Stimulated activated CD8-positive, alpha-beta memory T cell treated with anti-CD3 and anti-CD28 coated beads, Interleukin-12 subunit alpha, Interleukin-12 subunit beta, amount 100 ng/mL, for 4 hours (primary cell): ENCODE measurements around the gene GAL.

Source experiments
- DNase-seq: peaks from one replicate; pipeline ENCODE4 v3.0.0-alpha.2; 2020; ENCODE audit warnings: low read depth

Gene GAL

GRCh38 chr11:68680541-68681231 is 3.7 kb upstream of the GAL start:
- DNase-seq: no peak

GRCh38 chr11:68682531-68682961 is 1.8 kb upstream of the GAL start:
- no peak for DNase-seq

GRCh38 chr11:68683121-68683520 is 1.2 kb upstream of the GAL start:
- DNase-seq: no peak

- DNase-seq: no peak
Measured at GRCh38 chr11:68683536-68684384, 584 bp upstream of the GAL start.

- DNase-seq: no peak
Measured at GRCh38 chr11:68685656-68686380, 1.5 kb downstream of the GAL start.

- DNase-seq: no peak
Measured at GRCh38 chr11:68686486-68686885, 2.1 kb downstream of the GAL start.

- DNase-seq: no peak
Measured at GRCh38 chr11:68687311-68687710, 3.0 kb downstream of the GAL start.

- no peak for DNase-seq
Measured at GRCh38 chr11:68687986-68688385, 3.6 kb downstream of the GAL start.

GRCh38 chr11:68688881-68689280 is 4.5 kb downstream of the GAL start:
- DNase-seq: no peak

GRCh38 chr11:68689737-68690625 is 5.6 kb downstream of the GAL start:
- DNase-seq: no peak

- no peak for DNase-seq
Measured at GRCh38 chr11:68690671-68691401, 6.5 kb downstream of the GAL start.

- no peak for DNase-seq
Measured at GRCh38 chr11:68691402-68691784, 7.0 kb downstream of the GAL start.

GRCh38 chr11:68692115-68692514 is 7.8 kb downstream of the GAL start:
- DNase-seq: no peak

GRCh38 chr11:68692871-68693483 is 8.6 kb downstream of the GAL start:
- DNase-seq: no peak

GRCh38 chr11:68693484-68693882 is 9.1 kb downstream of the GAL start:
- no peak for DNase-seq

- no peak for DNase-seq
Measured at GRCh38 chr11:68694431-68695297, 10.3 kb downstream of the GAL start.

GRCh38 chr11:68695531-68695930 is 11.2 kb downstream of the GAL start:
- DNase-seq: no peak

- DNase-seq: no peak
Measured at GRCh38 chr11:68698993-68699392, 14.6 kb downstream of the GAL start.

GRCh38 chr11:68704887-68705286 is 20.5 kb downstream of the GAL start:
- no peak for DNase-seq

- DNase-seq: no peak
Measured at GRCh38 chr11:68707527-68707926, 23.2 kb downstream of the GAL start.
